ENCODE results near the gene NIT1. TPM values are rescaled to one million over a fixed set of nuclear protein-coding genes. Genes with fewer than 3 reads are reported as not detected.

The NIT1 gene
- total RNA-seq, 1 donor from 2014 or later: 26.8 TPM

Other genes with a start within 250 kb of the NIT1 start
- gene ITLN1, start 232.9 kb upstream of the NIT1 start, total RNA-seq: not detected in 2 replicates
- gene ITLN2, start 163.3 kb upstream of the NIT1 start, total RNA-seq: not detected in 2 replicates
- 145 and 248 TPM in 2 replicates for gene F11R, start 97.0 kb upstream of the NIT1 start, total RNA-seq
- 45.1 and 106 TPM in 2 replicates for gene TSTD1, start 79.1 kb upstream of the NIT1 start, total RNA-seq
- 61.1 and 80.9 TPM in 2 replicates for gene USF1, start 72.1 kb upstream of the NIT1 start, total RNA-seq
- gene ARHGAP30, start 48.2 kb upstream of the NIT1 start, total RNA-seq: 0.17 TPM in 1 of 2 replicates, not detected in the other
- 0.75 and 25.0 TPM in 2 replicates for gene NECTIN4, start 28.5 kb upstream of the NIT1 start, total RNA-seq
- gene KLHDC9, start 19.7 kb upstream of the NIT1 start, total RNA-seq: 10.8 and 11.5 TPM in 2 replicates
- gene PFDN2, start 68 bp upstream of the NIT1 start, total RNA-seq: 28.7 and 37.1 TPM in 2 replicates
- 18.2 and 34.8 TPM in 2 replicates for gene DEDD, start 14.6 kb downstream of the NIT1 start, total RNA-seq
- gene UFC1, start 35.9 kb downstream of the NIT1 start, total RNA-seq: 83.5 and 142 TPM in 2 replicates
- gene USP21, start 41.4 kb downstream of the NIT1 start, total RNA-seq: 1.7 and 16.2 TPM in 2 replicates
- 24.9 and 36.8 TPM in 2 replicates for gene PPOX, start 48.3 kb downstream of the NIT1 start, total RNA-seq
- 16.8 and 25.5 TPM in 2 replicates for gene B4GALT3, start 59.4 kb downstream of the NIT1 start, total RNA-seq
- under 0.01 and 0.35 TPM in 2 replicates for gene ADAMTS4, start 80.9 kb downstream of the NIT1 start, total RNA-seq
- gene NDUFS2, start 84.3 kb downstream of the NIT1 start, total RNA-seq: 175 and 194 TPM in 2 replicates
- not detected in 2 replicates for gene FCER1G, start 97.2 kb downstream of the NIT1 start, total RNA-seq
- not detected in 2 replicates for gene APOA2, start 105.5 kb downstream of the NIT1 start, total RNA-seq
- 16.5 and 17.4 TPM in 2 replicates for gene TOMM40L, start 108.0 kb downstream of the NIT1 start, total RNA-seq
- not detected in 2 replicates for gene NR1I3, start 120.1 kb downstream of the NIT1 start, total RNA-seq
- gene PCP4L1, start 140.6 kb downstream of the NIT1 start, total RNA-seq: 0.30 TPM in 1 of 2 replicates, not detected in the other
- 0.45 and 1.4 TPM in 2 replicates for gene MPZ, start 191.9 kb downstream of the NIT1 start, total RNA-seq
- gene SDHC, start 196.3 kb downstream of the NIT1 start, total RNA-seq: 45.8 and 103 TPM in 2 replicates
- gene CFAP126, start 249.8 kb downstream of the NIT1 start, total RNA-seq: not detected in 2 replicates